ENCODE measurements around the gene F13A1. TPM values are rescaled to one million over a fixed set of nuclear protein-coding genes. Genes with fewer than 3 reads are reported as not detected.

Gene F13A1
- total and polyA plus RNA-seq, 2 of the 13 experiments (the other 11 are each of a cell fraction or from before 2014, with no cell fraction given): not detected

DNA sequence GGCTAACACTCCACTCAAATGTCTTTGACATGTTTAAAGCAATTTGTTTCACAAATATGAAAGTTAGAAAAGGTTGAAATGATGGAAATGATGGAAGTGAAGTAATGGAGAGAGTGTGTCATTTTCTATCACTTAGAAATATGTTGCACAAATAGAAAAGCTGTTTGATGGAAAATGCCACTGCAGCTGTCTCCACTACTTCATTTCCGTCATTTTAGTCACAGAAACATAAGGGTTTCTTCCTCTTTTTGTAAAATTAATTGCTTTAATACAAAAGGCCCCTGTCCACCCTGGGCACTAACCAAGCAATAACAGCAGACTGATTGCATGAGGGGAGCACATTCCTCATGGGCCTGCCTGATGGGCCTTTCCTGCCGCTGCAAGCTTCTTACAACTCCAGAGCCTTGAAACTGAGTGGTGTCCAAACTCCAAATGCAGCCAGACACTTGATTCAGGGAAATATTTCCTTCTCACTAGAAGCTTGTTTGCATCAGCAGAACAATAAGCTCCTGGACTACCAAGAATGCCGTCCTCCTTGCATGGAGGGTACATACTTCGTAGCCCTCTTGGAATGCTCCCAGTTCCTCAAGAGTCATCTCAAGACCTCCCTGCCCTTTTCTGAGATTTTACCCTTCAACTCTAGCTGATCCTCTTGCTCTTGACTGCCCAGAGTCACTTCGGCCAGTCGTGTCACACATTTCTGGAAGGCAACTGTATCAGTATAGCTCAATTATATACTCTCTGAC, 36.1 kb downstream of the F13A1 start:
- POLR2A ChIA-PET: no interaction called here
- H4K20me1 ChIP-seq (ENCODE audit: insufficient read depth, low read length): no peaks in the 10 kb centered on the region
- no peak overlapping the region for H3K9ac ChIP-seq (ENCODE audit: insufficient read depth, low read depth, low read length)
- FAIRE-seq (no peak), DNase-seq (ENCODE audit: low spot score) (no peak), ATAC-seq (no peak)
- H3K27me3 ChIP-seq (ENCODE audit: control insufficient read depth in 1 of 2, insufficient read depth in 2 of 2, low read length in 2 of 2): peaks cover 0 to 8% of the 10 kb centered on the region in 2 experiments; a peak in 1 of 5 replicates
- no peaks in the 10 kb centered on the region for H3K4me1 ChIP-seq (ENCODE audit: insufficient read depth, low read length)
- TF ChIP-seq HNRNPL (IDR thresholded peaks at IDR 0.05; ENCODE audit: low read depth, low read length) (no peak), KDM3A (CRISPR knock-in tag; IDR thresholded peaks at IDR 0.05; ENCODE audit: low read depth) (no peak), CREM (IDR thresholded peaks at IDR 0.05) (no peak), CREM (CRISPR knock-in tag; IDR thresholded peaks at IDR 0.05) (no peak), JDP2 (CRISPR knock-in tag; IDR thresholded peaks at IDR 0.05; ENCODE audit: borderline replicate concordance) (no peak), ZSCAN5A (CRISPR knock-in tag; IDR thresholded peaks at IDR 0.05; ENCODE audit: borderline replicate concordance) (no peak), ZBTB8A (CRISPR knock-in tag; IDR thresholded peaks at IDR 0.05; ENCODE audit: borderline replicate concordance, low read depth) (no peak), ZNF503 (CRISPR knock-in tag; IDR thresholded peaks at IDR 0.05) (no peak), ZFP36L1 (CRISPR knock-in tag; IDR thresholded peaks at IDR 0.05) (no peak)
- 13% methylated on average over 6 of the region's 6 CpGs for WGBS (ENCODE audit: low lambda C conversion rate)
- H3K4me2 ChIP-seq (ENCODE audit: low read depth, low read length): no peak overlapping the region
- intact Hi-C loops (cut with micrococcal nuclease; ENCODE audit: unreplicated experiment) (no loop called here), in situ Hi-C loops (cut with HindIII; ENCODE audit: extremely low pct_ligation_motif_present, low pct_unique_long_range_greater_than_20kb) (no loop called here)
- no peak overlapping the region for H3K4me3 ChIP-seq (replicated peaks in 1 of 3; ENCODE audit: insufficient read depth in 1 of 3, low read depth in 2 of 3, low read length in 3 of 3)
- no TSS peak for BruUV-seq (replicated peaks)
- H3K27ac ChIP-seq (ENCODE audit: extremely low read length, insufficient read depth, low read length): no peak overlapping the region
- H3K9me3 ChIP-seq (ENCODE audit: low read length): no peaks in the 10 kb centered on the region
- H3K79me2 ChIP-seq (ENCODE audit: insufficient read depth, low read length): no peaks in the 10 kb centered on the region
- CTCF ChIA-PET (ENCODE audit: low intra/inter-chr PET ratio, low total read pairs): no interaction called here
- H2AFZ ChIP-seq (ENCODE audit: low read length): no peak overlapping the region
- H3K36me3 ChIP-seq (replicated peaks in 1 of 2; ENCODE audit: control insufficient read depth in 1 of 2, insufficient read depth in 2 of 2, low read length in 2 of 2): no peaks in the 10 kb centered on the region

All from HepG2 (cell line).